WI38 (cell line): ENCODE data around the gene PGAP2.
A peak's percentile ranks its signal among the peaks of the same experiment; 100 is the strongest.
"Not testable (repeated sequence)": the region's sequence is repeated elsewhere in the genome, so short reads cannot be mapped to it uniquely, and the experiment has no call there.

Experiments
- H3K4me3 ChIP-seq: 2 replicates; pipeline ENCODE4 v1.5.1; 2011; ENCODE audit warnings: low read depth, mild to moderate bottlenecking, control low read depth, low read length
- TF ChIP-seq, protein P1 (sequence below): IDR thresholded peaks from 2 replicates; pipeline ENCODE4 v1.5.1; 2012; ENCODE audit warnings: low read depth, mild to moderate bottlenecking, control low read depth, low read length

PGAP2 gene

DNA sequence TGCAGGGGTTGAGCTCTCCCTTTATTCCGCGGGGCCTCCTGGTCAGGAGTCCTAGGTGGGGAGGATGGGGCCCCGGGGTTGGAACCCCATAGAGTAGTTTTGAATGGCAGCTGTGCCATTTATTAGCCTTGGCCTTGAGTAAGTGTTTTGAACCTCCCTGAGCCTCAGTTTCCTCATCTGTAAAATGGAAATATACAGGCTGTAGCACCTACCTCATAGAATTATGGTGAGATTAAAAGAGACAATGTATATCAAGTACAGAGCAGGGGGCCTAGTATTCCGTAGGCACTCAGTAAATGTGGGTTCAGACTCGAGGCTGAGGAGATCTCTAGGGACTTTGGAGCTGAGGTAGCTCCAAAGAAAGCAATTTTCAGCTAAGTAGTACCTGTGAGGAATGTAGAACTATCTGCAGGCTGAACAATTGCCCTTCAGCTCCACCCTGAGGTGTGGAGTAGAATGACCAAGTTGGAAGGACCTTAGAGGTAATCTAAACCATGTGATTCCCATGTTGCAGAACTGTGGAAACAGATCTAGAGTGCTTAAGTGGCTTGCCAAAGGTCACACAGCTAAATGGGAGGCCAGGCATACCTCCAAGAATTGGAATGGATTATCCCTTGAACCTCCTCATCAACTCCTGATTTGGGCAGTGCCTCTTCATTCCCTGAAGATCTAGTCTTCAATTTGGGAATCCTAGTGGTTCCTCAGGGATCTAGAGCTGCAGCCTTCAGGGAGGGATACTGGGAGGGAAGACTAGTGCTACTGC is 682 bp downstream of the PGAP2 start:
- H3K4me3 ChIP-seq = peak overlapping the region; percentile 79
- TF ChIP-seq, protein P1, sequence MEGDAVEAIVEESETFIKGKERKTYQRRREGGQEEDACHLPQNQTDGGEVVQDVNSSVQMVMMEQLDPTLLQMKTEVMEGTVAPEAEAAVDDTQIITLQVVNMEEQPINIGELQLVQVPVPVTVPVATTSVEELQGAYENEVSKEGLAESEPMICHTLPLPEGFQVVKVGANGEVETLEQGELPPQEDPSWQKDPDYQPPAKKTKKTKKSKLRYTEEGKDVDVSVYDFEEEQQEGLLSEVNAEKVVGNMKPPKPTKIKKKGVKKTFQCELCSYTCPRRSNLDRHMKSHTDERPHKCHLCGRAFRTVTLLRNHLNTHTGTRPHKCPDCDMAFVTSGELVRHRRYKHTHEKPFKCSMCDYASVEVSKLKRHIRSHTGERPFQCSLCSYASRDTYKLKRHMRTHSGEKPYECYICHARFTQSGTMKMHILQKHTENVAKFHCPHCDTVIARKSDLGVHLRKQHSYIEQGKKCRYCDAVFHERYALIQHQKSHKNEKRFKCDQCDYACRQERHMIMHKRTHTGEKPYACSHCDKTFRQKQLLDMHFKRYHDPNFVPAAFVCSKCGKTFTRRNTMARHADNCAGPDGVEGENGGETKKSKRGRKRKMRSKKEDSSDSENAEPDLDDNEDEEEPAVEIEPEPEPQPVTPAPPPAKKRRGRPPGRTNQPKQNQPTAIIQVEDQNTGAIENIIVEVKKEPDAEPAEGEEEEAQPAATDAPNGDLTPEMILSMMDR = no peak

DNA sequence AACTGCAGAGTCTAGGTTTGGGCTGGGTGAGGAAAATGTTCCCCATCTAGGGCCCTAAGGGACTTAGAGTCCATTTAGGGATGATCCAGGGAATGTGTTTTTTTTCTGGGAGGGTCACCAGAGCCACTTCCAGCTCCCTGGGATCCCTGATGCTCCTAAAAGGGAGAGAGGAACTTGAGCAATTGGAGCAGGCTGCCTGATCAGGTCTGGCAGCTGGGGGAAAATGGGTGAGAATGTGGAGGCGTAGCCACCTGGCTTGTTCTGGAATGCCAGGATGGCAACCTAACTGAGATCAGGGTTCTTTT is 1.2 kb downstream of the PGAP2 start:
- no peak overlapping the region for H3K4me3 ChIP-seq
- TF ChIP-seq, protein P1 = no peak

DNA sequence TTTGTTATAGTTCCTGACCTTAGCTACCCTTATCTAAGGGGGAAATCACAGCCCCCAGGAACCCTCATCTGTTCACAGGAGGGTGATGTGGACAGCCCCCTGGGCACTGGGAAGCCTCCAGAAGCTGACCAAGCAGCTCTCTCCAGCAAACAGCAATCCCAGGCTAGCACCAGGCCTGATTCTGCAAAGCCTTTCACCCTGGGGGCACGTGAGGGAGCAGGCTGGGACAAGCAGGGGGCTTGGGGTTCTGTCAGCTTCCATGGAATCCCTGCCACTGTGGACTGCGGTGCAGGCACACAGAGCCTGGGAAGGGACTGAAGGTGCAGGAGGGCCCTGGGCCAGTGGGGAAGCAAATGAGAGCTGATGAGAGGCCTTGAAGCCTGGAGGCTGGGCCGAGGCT is 2.1 kb downstream of the PGAP2 start:
- no peak overlapping the region for H3K4me3 ChIP-seq
- TF ChIP-seq, protein P1 = no peak

DNA sequence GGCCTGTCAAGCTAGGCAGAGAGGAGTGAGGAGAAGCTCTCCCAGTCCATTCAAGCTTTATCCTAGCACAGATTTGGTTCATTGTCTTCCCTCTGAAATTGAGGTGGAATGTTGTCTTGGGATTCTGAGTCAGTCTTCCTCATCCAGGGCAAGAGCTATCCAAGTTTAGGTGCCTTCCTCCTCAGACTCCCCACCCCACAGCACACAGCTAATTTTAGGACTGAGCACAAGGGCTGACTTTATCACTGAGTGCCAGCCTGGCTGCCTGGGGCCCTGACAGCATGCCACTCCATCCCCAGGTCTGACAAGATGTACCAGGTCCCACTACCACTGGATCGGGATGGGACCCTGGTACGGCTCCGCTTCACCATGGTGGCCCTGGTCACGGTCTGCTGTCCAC is 2.6 kb downstream of the PGAP2 start:
- TF ChIP-seq, protein P1 = no peak

DNA sequence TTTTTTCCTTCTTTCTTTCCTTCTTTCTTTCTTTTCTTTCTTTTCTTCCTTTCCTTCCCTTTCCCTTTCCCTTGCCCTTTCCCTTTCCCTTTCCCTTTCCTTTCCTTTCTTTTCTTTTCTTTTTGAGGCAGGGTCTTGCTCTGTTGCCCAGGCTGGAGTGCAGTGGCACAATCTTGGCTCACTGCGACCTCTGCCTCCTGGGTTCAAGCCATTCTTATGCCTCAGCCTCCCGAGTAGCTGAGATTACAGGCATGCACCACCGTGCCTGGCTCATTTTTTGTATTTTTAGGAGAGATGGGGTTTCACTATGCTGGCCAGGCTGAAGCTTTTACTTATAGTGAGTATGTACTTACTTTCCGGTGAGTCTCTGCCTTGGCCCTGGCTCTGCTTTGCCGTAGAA is 6.5 kb downstream of the PGAP2 start:
- not testable (repeated sequence) for H3K4me3 ChIP-seq

More for the DNA sequence above, 2.6 kb downstream of the PGAP2 start:
- no peak overlapping the region for H3K4me3 ChIP-seq

DNA sequence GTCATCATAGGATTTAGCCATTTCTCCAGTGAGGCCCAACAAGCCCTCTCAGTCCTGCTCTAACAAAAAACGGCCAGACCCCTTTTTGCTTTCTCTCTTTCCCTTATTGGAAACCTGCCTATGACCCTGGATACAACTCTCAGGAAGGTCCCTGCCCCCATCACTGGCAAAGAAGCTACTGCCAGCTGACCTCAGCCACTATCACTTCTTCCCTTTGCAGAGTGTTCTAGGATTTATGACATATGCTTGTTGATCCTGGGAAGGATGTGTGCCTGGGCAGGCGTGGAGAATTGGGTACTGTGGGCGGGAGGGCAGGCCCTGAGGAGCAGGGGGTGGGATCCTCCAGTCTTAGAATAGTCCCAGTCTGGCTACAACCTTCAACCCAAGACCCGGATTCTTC is 7.5 kb downstream of the PGAP2 start:
- TF ChIP-seq, protein P1 = no peak
- H3K4me3 ChIP-seq = no peak overlapping the region

DNA sequence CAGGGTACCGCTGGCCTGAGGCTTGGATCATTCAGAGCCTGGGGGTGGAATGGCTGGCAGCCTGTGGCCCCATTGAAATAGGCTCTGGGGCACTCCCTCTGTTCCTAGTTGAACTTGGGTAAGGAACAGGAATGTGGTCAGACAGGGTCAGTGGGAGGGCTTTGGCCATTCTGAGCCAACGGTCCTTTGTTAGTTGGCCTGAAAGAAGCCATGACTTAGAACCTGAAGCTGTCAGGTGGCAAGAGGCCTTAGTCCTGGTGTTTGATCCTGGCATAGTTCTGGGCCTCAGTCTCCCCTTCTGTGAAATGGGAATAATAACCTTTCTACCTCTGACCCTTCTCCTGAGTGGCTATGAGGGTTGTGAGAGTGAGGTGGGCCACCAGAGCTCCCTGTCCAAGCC is 8.3 kb downstream of the PGAP2 start:
- TF ChIP-seq, protein P1 = no peak
- H3K4me3 ChIP-seq = no peak overlapping the region

DNA sequence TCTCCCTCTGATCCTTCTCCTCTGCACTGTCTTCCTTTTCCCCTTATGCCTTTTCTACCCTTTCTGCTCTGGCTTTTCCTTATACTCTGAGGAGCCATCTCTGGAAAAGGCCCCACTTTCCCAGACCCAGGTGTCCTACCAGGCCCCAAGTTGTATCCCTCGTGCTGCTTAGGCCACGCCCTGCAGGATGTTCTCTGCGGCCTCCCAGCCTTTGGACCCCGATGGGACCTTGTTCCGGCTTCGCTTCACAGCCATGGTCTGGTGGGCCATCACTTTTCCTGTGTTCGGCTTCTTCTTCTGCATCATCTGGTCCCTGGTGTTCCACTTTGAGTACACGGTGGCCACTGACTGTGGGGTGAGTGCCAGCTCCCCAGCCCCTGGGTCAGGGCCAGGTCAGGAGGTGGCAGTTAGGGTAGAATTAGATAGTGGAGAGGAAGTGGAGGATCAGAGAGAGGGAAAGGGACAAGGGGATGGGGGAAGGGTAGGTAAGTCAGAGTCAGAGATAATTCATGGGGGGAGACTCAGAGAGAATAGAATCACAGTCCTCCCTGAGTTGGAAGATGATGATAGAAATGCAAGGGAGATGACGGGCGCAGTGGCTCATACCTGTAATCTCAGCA is 8.9 kb downstream of the PGAP2 start:
- TF ChIP-seq, protein P1 = no peak
- H3K4me3 ChIP-seq = no peak overlapping the region
